Stimulated activated CD4-positive, alpha-beta T cell treated with anti-CD3 and anti-CD28 coated beads, Interleukin-2, amount 100 ng/mL, for 48 hours (primary cell): ENCODE data around the gene SMIM24.

Experiments used
- DNase-seq, 2 donors: peaks; one replicate each; pipeline ENCODE4 v3.0.0-alpha.2; 2020

Gene SMIM24

GRCh38 chr19:3496392-3497273, 16.3 kb upstream of the SMIM24 start:
- no peak for DNase-seq

- peak; percentile 41 to 50 for DNase-seq
Measured at GRCh38 chr19:3494559-3494958, 14.2 kb upstream of the SMIM24 start.

- DNase-seq: peak; percentile 36 to 55
Measured at GRCh38 chr19:3494051-3494450, 13.7 kb upstream of the SMIM24 start.

GRCh38 chr19:3493651-3494050, 13.3 kb upstream of the SMIM24 start:
- DNase-seq: no peak

- DNase-seq: no peak
Measured at GRCh38 chr19:3492919-3493318, 12.6 kb upstream of the SMIM24 start.

- DNase-seq: no peak
Measured at GRCh38 chr19:3492131-3492839, 12.0 kb upstream of the SMIM24 start.

GRCh38 chr19:3491396-3492119, 11.2 kb upstream of the SMIM24 start:
- DNase-seq: no peak

GRCh38 chr19:3483226-3483628, 2.9 kb upstream of the SMIM24 start, which contains the start of gene SMIM44:
TSS of gene SMIM44 (minus strand) at chr19:3483441. CDS start at chr19:3483403, 38 bp downstream.
- no peak for DNase-seq

- no peak for DNase-seq
Measured at GRCh38 chr19:3482507-3483225, 2.3 kb upstream of the SMIM24 start.

GRCh38 chr19:3481241-3482090, 1.1 kb upstream of the SMIM24 start:
- no peak for DNase-seq

GRCh38 chr19:3479834-3480215, 500 bp downstream of the SMIM24 start:
- peak in 1 of 2 donors; percentile 22 for DNase-seq

- DNase-seq: peak in 1 of 2 donors; percentile 19
Measured at GRCh38 chr19:3479177-3479833, 1.0 kb downstream of the SMIM24 start.

- DNase-seq: no peak
Measured at GRCh38 chr19:3478409-3479176, 1.7 kb downstream of the SMIM24 start.

GRCh38 chr19:3477951-3478350, 2.4 kb downstream of the SMIM24 start:
- DNase-seq: no peak

GRCh38 chr19:3477506-3477905, 2.8 kb downstream of the SMIM24 start:
- DNase-seq: no peak

GRCh38 chr19:3476830-3477229, 3.5 kb downstream of the SMIM24 start:
- no peak for DNase-seq

- no peak for DNase-seq
Measured at GRCh38 chr19:3475449-3475848, 4.9 kb downstream of the SMIM24 start.

GRCh38 chr19:3474614-3475013, 5.7 kb downstream of the SMIM24 start:
- no peak for DNase-seq

GRCh38 chr19:3474010-3474409, 6.3 kb downstream of the SMIM24 start:
- DNase-seq: no peak

- peak; percentile 43 to 57 for DNase-seq
Measured at GRCh38 chr19:3471954-3472655, 8.2 kb downstream of the SMIM24 start.
